Activated B cell treated with CpG ODN at 0.5 μM for 24 hours (primary cell): ENCODE data around the gene SLC6A19. TPM values are rescaled to one million over a fixed set of nuclear protein-coding genes. Genes with fewer than 3 reads are reported as not detected.

ENCODE experiments used
- ATAC-seq: fragments of 200-7000 bp; cut with Tn5 transposase; one replicate; pipeline ENCODE4 v1.10.0; 2021; ENCODE audit warnings: low read depth, mild to moderate bottlenecking, moderate library complexity
- CTCF ChIA-PET: fragments of 350-600 bp; sonication (Branson Sonifier 250); formaldehyde crosslinking; loops from one replicate; lab custom pipeline; 2021; ENCODE audit warnings: antibody characterized with exemption; lab: Charles Lee
- POLR2A ChIA-PET: fragments of 350-600 bp; sonication (Branson Sonifier 250); formaldehyde crosslinking; loops from one replicate; lab custom pipeline; 2021; ENCODE audit warnings: antibody characterized with exemption; lab: Charles Lee
- DNase-seq: peaks from one replicate; pipeline ENCODE4 v3.0.0; 2022
- H3K27ac Mint-ChIP-seq: one replicate; pipeline ENCODE4 v1.8.0; 2020; ENCODE audit warnings: mixed read lengths
- H3K27me3 Mint-ChIP-seq: one replicate; pipeline ENCODE4 v1.8.0; 2021; ENCODE audit warnings: mixed read lengths
- H3K36me3 Mint-ChIP-seq: one replicate; pipeline ENCODE4 v1.8.0; 2021; ENCODE audit warnings: low read depth, mixed read lengths
- H3K4me1 Mint-ChIP-seq: one replicate; pipeline ENCODE4 v1.8.0; 2021; ENCODE audit warnings: mixed read lengths
- H3K4me3 Mint-ChIP-seq: one replicate; pipeline ENCODE4 v1.8.0; 2020; ENCODE audit warnings: mild to moderate bottlenecking, mixed read lengths
- H3K9me3 Mint-ChIP-seq: one replicate; pipeline ENCODE4 v1.8.0; 2020; ENCODE audit warnings: mixed read lengths
- intact Hi-C: fragments of 100-400 bp; cut with micrococcal nuclease; formaldehyde crosslinking; loops from one replicate; pipeline ENCODE4 v1.15.1; 2024
- total RNA-seq: library from RNA; stranded (reverse); gene quantifications from 2 replicates; pipeline ENCODE4 v1.2.3, GENCODE V29; 2022
- TF ChIP-seq, protein P1 (sequence below): fragments of 200-600 bp; IDR thresholded peaks from one replicate; pipeline ENCODE4 v1.8.0; 2022; ENCODE audit warnings: antibody characterized with exemption, mild to moderate bottlenecking

The SLC6A19 gene
- total RNA-seq, 1 donor from 2014 or later = not detected

GRCh38 chr5:1216918-1217295 is 15.5 kb downstream of the SLC6A19 start:
- DNase-seq = no peak
- H3K36me3 Mint-ChIP-seq = no peaks in the 10 kb centered on the region
- H3K4me1 Mint-ChIP-seq = no peaks in the 10 kb centered on the region
- POLR2A ChIA-PET = no interaction called here
- CTCF ChIA-PET = no interaction called here
- intact Hi-C loops = no loop called here
- no peak overlapping the region for H3K4me3 Mint-ChIP-seq
- no peak overlapping the region for H3K27ac Mint-ChIP-seq
- H3K9me3 Mint-ChIP-seq = peaks cover 3% of the 10 kb centered on the region
- TF ChIP-seq, protein P1, sequence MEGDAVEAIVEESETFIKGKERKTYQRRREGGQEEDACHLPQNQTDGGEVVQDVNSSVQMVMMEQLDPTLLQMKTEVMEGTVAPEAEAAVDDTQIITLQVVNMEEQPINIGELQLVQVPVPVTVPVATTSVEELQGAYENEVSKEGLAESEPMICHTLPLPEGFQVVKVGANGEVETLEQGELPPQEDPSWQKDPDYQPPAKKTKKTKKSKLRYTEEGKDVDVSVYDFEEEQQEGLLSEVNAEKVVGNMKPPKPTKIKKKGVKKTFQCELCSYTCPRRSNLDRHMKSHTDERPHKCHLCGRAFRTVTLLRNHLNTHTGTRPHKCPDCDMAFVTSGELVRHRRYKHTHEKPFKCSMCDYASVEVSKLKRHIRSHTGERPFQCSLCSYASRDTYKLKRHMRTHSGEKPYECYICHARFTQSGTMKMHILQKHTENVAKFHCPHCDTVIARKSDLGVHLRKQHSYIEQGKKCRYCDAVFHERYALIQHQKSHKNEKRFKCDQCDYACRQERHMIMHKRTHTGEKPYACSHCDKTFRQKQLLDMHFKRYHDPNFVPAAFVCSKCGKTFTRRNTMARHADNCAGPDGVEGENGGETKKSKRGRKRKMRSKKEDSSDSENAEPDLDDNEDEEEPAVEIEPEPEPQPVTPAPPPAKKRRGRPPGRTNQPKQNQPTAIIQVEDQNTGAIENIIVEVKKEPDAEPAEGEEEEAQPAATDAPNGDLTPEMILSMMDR = no peak
- ATAC-seq = no peak
- peaks cover 13% of the 10 kb centered on the region for H3K27me3 Mint-ChIP-seq

DNA sequence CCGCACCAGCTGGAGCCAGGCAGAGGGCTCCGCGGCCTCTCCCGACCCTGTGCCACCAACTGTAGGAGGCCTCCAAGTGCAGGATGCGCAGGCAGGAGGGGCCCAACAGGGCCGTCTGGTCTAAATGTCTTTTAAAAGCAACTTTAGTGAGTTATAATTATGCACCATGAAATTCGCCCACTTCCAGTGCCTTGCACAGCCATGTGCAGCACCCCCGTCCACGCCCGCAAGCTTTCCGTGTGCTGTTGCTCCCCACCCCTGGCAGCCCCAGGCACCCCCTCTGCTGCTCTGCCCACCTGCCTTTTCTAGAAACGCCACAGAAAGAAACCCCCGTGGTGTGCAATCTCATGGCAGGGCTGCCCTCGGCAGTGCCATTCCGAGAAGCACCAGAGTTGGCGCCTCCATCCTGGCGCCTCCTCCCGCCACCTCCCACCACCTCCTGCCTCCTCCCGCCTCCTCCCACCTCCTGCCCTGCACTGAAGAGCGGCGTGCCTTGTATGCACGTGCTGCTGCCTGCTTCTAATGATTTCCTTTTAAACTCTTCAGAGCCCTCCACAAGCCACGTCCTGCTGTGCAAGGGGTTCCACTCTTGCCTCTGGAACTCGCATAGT is 16.3 kb downstream of the SLC6A19 start:
- TF ChIP-seq, protein P1 = no peak
- DNase-seq = no peak
- CTCF ChIA-PET = no interaction called here
- H3K4me3 Mint-ChIP-seq = no peak overlapping the region
- H3K36me3 Mint-ChIP-seq = no peaks in the 10 kb centered on the region
- H3K4me1 Mint-ChIP-seq = no peaks in the 10 kb centered on the region
- no peak for ATAC-seq
- intact Hi-C loops = no loop called here
- no peak overlapping the region for H3K27ac Mint-ChIP-seq
- peaks cover 13% of the 10 kb centered on the region for H3K27me3 Mint-ChIP-seq
- peaks cover 3% of the 10 kb centered on the region for H3K9me3 Mint-ChIP-seq
- POLR2A ChIA-PET = no interaction called here

GRCh38 chr5:1218351-1219080 is 17.1 kb downstream of the SLC6A19 start:
- POLR2A ChIA-PET = no interaction called here
- H3K4me3 Mint-ChIP-seq = no peak overlapping the region
- CTCF ChIA-PET = no interaction called here
- H3K4me1 Mint-ChIP-seq = no peaks in the 10 kb centered on the region
- peaks cover 13% of the 10 kb centered on the region for H3K27me3 Mint-ChIP-seq
- DNase-seq (no peak), ATAC-seq (no peak)
- peaks cover 3% of the 10 kb centered on the region for H3K9me3 Mint-ChIP-seq
- intact Hi-C loops = no loop called here
- no peaks in the 10 kb centered on the region for H3K36me3 Mint-ChIP-seq
- no peak overlapping the region for H3K27ac Mint-ChIP-seq
- TF ChIP-seq, protein P1 = no peak

DNA sequence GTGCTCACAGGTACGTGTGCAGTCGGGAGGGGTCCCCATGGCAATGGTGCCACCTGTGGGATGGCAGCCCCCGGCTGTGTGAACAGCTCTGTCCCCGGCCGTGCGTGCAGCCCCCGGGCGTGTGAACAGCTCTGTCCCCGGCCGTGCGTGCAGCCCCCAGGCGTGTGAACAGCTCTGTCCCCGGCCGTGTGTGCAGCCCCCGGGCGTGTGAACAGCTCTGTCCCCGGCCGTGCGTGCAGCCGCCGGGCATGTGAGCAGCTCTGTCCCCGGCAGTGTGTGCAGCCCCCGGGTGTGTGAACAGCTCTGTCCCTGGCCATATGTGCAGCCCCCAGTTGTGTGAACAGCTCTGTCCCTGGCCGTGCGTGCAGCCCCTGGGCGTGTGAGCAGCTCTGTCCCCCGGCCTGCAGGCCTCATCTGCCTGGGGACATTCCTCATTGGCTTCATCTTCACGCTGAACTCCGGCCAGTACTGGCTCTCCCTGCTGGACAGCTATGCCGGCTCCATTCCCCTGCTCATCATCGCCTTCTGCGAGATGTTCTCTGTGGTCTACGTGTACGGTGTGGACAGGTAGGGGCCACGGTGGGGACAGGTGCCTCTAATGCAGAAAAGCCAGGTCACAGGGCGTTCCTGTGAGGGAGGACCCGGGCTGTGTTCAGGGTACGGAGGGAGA is 17.8 kb downstream of the SLC6A19 start:
- peaks cover 3% of the 10 kb centered on the region for H3K9me3 Mint-ChIP-seq
- TF ChIP-seq, protein P1 = no peak
- intact Hi-C loops = no loop called here
- no peak for ATAC-seq
- H3K4me3 Mint-ChIP-seq = no peak overlapping the region
- peaks cover 13% of the 10 kb centered on the region for H3K27me3 Mint-ChIP-seq
- DNase-seq = no peak
- H3K4me1 Mint-ChIP-seq = no peaks in the 10 kb centered on the region
- POLR2A ChIA-PET = no interaction called here
- no peaks in the 10 kb centered on the region for H3K36me3 Mint-ChIP-seq
- CTCF ChIA-PET = no interaction called here
- H3K27ac Mint-ChIP-seq = no peak overlapping the region

DNA sequence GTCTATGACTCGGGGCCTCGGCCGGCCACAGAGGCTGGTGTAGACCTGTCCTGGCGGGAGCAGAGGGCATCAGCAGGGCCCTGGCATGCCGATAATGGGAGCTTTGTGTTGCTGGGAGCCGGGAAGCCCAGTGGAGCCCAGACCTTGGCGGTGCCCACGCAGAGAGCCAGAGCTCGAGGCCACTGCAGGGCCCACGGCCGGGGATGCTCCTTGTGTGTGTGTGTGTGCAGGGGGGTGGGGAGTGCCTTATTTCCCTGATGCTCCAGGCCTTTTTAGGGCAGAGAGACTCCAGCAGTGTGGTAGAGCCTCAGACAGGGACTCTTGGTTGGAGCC is 18.3 kb downstream of the SLC6A19 start:
- ChIA-PET POLR2A (no interaction called here), CTCF (no interaction called here)
- Mint-ChIP-seq H3K27me3 (peaks cover 13% of the 10 kb centered on the region), H3K4me3 (no peak overlapping the region), H3K36me3 (no peaks in the 10 kb centered on the region), H3K4me1 (no peaks in the 10 kb centered on the region), H3K27ac (no peak overlapping the region), H3K9me3 (peaks cover 3% of the 10 kb centered on the region)
- ATAC-seq (no peak), DNase-seq (no peak)
- TF ChIP-seq, protein P1 = no peak
- intact Hi-C loops = no loop called here
